Type B pancreatic cell (in vitro differentiated cells): ENCODE data around the gene ENTPD8. TPM values are rescaled to one million over a fixed set of nuclear protein-coding genes. Genes with fewer than 3 reads are reported as not detected.

ENCODE experiments used
- DNase-seq: peaks from one replicate; pipeline ENCODE4 v3.0.0; 2021; ENCODE audit warnings: mixed read lengths; ENCODE audit not compliant: unreplicated experiment; ENCODE audit errors: extremely low spot score
- H3K27ac Mint-ChIP-seq: 2 replicates; pipeline ENCODE4 v1.8.0; 2021; ENCODE audit warnings: mild to moderate bottlenecking, mixed read lengths
- H3K27me3 Mint-ChIP-seq: 2 replicates; pipeline ENCODE4 v1.8.0; 2021; ENCODE audit warnings: mixed read lengths
- H3K36me3 Mint-ChIP-seq: 2 replicates; pipeline ENCODE4 v1.8.0; 2021; ENCODE audit warnings: mixed read lengths
- H3K4me1 Mint-ChIP-seq: one replicate; pipeline ENCODE4 v1.8.0; 2021; ENCODE audit warnings: mixed read lengths; ENCODE audit not compliant: unreplicated experiment
- H3K4me3 Mint-ChIP-seq: 2 replicates; pipeline ENCODE4 v1.8.0; 2021; ENCODE audit warnings: mild to moderate bottlenecking, mixed read lengths
- H3K9me3 Mint-ChIP-seq: 2 replicates; pipeline ENCODE4 v1.8.0; 2021; ENCODE audit warnings: mixed read lengths
- total RNA-seq: library from RNA; stranded (reverse); gene quantifications from 2 replicates; pipeline ENCODE4 v1.2.1, GENCODE V29; 2021; ENCODE audit warnings: low replicate concordance
- TF ChIP-seq, protein P1 (sequence below): fragments of 200-600 bp; sonication (generic); conservative IDR thresholded peaks from 2 replicates; pipeline ENCODE4 v1.5.0; 2021; ENCODE audit warnings: antibody characterized with exemption, mild to moderate bottlenecking

ENTPD8 gene
- total RNA-seq, 1 donor from 2014 or later = 2.1 TPM

DNA sequence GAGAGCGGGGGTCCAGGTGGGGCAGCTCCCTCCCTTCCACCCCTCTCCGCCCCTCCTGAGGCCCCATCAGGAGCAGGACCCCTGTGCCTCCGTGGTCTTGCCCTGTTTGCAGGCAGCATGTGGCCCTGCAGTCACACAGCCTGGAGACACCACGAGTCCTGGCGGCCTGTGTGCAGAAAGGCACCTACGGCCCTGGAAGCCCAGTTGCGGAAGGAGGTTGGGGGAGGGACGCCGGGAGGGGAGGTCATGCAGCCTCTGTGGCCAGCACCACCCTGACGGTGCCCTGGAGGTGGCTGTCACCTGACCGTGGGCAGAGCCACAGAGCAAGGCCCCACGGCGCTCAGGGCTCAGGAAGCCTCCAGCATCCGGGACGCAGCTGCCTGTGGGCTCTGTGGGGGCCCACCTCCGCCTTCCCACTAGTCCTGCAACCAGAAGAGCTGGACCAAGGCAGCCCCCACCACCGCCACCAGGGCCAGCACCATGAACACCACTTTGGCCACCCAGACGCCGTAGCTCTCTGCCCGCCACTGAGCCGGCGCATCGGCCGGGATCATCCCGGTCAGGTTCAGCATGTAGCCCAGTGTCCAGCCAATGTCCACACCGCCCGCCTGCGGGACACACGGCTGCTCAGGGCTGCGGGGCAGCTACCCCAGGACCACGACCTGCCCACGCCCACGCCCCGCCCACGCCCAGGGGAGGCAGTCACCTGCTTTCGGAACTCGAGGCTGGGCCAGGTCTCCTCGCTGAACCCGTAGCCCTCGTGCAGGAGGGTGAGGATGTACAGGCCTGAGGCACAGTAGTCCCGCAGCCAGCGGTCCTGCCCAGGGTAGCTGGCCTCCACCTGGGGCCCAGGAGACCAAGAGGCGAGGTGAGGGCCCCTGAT lies 6.4 kb downstream of the ENTPD8 start:
- Mint-ChIP-seq H3K9me3 (no peaks in the 10 kb centered on the region), H3K27me3 (no peaks in the 10 kb centered on the region), H3K4me3 (no peak overlapping the region), H3K27ac (no peak overlapping the region), H3K36me3 (no peaks in the 10 kb centered on the region), H3K4me1 (no peaks in the 10 kb centered on the region)
- DNase-seq = no peak
- TF ChIP-seq, protein P1, sequence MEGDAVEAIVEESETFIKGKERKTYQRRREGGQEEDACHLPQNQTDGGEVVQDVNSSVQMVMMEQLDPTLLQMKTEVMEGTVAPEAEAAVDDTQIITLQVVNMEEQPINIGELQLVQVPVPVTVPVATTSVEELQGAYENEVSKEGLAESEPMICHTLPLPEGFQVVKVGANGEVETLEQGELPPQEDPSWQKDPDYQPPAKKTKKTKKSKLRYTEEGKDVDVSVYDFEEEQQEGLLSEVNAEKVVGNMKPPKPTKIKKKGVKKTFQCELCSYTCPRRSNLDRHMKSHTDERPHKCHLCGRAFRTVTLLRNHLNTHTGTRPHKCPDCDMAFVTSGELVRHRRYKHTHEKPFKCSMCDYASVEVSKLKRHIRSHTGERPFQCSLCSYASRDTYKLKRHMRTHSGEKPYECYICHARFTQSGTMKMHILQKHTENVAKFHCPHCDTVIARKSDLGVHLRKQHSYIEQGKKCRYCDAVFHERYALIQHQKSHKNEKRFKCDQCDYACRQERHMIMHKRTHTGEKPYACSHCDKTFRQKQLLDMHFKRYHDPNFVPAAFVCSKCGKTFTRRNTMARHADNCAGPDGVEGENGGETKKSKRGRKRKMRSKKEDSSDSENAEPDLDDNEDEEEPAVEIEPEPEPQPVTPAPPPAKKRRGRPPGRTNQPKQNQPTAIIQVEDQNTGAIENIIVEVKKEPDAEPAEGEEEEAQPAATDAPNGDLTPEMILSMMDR = no peak

DNA sequence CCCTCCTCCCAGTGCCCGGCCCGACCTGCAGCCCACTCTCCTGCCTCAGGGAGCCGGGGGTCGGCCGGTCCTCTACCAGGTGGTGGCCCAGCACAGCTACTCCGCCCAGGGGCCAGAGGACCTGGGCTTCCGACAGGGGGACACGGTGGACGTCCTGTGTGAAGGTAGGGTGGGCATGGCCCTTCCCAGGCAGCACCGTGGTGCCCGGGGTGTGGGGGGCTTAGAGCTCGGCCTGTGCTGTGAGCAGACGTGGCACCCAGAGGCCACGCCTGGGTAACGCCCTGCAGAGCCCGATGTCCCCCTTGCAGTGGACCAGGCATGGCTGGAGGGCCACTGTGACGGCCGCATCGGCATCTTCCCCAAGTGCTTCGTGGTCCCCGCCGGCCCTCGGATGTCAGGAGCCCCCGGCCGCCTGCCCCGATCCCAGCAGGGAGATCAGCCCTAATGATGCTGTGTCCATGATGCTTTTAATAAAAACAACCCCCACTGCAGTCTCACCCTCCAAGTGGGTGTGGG lies 7.2 kb downstream of the ENTPD8 start:
- no peak overlapping the region for H3K27ac Mint-ChIP-seq
- no peaks in the 10 kb centered on the region for H3K27me3 Mint-ChIP-seq
- no peak for DNase-seq
- H3K36me3 Mint-ChIP-seq = no peaks in the 10 kb centered on the region
- no peak overlapping the region for H3K4me3 Mint-ChIP-seq
- H3K9me3 Mint-ChIP-seq = no peaks in the 10 kb centered on the region
- TF ChIP-seq, protein P1 = no peak
- no peaks in the 10 kb centered on the region for H3K4me1 Mint-ChIP-seq

DNA sequence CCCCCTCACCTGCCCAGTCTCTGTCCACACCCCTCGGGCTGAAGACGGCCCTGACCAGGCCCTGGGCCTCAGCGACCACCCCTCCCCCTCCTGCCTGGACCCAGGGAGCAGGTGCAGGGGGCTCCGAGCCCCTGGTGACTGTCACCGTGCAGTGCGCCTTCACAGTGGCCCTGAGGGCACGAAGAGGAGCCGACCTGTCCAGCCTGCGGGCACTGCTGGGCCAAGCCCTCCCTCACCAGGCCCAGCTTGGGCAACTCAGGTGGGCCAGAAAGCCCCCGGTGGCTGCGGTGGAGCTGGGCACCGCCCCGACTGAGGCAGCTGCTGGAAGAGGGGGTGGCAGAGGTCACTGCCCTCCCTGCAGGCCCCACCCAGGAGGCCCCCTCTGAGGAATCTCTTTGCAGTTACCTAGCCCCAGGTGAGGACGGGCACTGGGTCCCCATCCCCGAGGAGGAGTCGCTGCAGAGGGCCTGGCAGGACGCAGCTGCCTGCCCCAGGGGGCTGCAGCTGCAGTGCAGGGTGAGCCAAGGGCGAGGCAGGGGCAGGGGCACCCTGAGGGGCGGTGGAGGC lies 7.7 kb downstream of the ENTPD8 start:
- H3K4me3 Mint-ChIP-seq = no peak overlapping the region
- no peaks in the 10 kb centered on the region for H3K9me3 Mint-ChIP-seq
- TF ChIP-seq, protein P1 = no peak
- H3K27ac Mint-ChIP-seq = no peak overlapping the region
- no peaks in the 10 kb centered on the region for H3K27me3 Mint-ChIP-seq
- DNase-seq = no peak
- no peaks in the 10 kb centered on the region for H3K4me1 Mint-ChIP-seq
- no peaks in the 10 kb centered on the region for H3K36me3 Mint-ChIP-seq

DNA sequence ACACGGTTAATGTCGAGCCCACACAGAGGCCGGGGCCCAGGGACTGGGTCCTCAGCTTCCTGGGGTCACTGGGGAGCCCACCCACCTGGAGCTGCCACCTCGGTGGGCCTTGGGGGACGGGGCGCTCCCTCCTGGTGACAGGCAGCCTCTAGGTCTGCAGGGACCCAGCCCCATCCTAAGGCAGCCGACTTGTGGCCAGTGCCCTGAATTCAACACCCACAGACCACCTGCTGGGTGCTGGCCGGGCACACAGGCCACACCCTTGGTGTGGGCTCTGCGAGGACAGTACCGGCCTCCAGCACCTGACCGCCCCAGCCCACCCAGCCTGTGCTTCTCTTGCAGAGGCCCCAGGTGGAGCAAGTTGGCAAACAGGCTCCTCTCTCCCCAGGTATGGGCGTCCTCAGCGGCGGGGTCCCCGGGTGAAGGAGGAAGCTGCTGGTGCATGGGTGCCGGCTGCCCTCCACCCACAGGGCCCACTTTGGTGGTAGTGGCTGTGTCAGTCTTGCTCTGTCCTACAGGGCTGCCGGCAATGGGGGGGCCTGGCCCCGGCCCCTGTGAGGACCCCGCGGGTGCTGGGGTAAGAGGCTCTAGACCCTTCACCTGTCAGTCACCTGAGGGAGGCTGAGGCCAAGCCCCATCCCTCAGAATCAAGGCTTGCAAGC lies 8.3 kb downstream of the ENTPD8 start:
- no peak overlapping the region for H3K27ac Mint-ChIP-seq

DNA sequence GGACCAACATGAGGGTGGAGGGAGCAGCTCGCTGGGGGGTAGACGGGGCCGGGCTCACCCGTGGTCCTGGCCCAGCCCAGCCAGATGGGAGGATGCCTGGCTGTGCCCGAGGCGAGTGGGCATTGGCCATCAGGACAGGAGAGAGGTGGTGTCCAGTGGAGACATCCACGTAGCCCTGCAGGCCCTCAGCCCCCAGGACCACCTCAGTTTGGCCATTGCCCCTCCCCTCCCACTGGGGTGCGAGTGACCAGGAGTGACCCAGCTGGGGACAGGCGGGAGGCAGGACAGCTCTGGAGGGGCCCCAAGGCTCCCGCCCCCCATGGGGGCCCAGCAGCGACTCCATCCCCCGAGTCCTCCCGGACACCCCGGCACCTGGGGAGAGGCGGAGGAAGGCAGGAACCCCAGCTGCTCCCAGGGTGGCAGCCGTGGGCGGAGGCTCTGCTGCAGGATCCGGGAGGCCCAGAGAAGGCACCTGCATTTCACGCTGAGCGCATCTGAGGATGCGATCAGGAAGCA lies 9.7 kb downstream of the ENTPD8 start:
- no peak overlapping the region for H3K27ac Mint-ChIP-seq

More for the DNA sequence above, 8.3 kb downstream of the ENTPD8 start:
- Mint-ChIP-seq H3K36me3 (no peaks in the 10 kb centered on the region), H3K4me1 (no peaks in the 10 kb centered on the region), H3K27me3 (no peaks in the 10 kb centered on the region), H3K9me3 (no peaks in the 10 kb centered on the region), H3K4me3 (no peak overlapping the region)
- DNase-seq = no peak
- TF ChIP-seq, protein P1 = no peak

More for the DNA sequence above, 9.7 kb downstream of the ENTPD8 start:
- no peak overlapping the region for H3K4me3 Mint-ChIP-seq
- H3K9me3 Mint-ChIP-seq = no peaks in the 10 kb centered on the region
- TF ChIP-seq, protein P1 = no peak
- no peaks in the 10 kb centered on the region for H3K36me3 Mint-ChIP-seq
- no peaks in the 10 kb centered on the region for H3K27me3 Mint-ChIP-seq
- H3K4me1 Mint-ChIP-seq = no peaks in the 10 kb centered on the region
- no peak for DNase-seq
